ENCODE measurements around the gene KDM6A. TPM values are rescaled to one million over a fixed set of nuclear protein-coding genes. Genes with fewer than 3 reads are reported as not detected.

KDM6A gene
- total and polyA plus RNA-seq, 11 donors, result 4.4 to 27.8 (median 13.9) TPM

DNA sequence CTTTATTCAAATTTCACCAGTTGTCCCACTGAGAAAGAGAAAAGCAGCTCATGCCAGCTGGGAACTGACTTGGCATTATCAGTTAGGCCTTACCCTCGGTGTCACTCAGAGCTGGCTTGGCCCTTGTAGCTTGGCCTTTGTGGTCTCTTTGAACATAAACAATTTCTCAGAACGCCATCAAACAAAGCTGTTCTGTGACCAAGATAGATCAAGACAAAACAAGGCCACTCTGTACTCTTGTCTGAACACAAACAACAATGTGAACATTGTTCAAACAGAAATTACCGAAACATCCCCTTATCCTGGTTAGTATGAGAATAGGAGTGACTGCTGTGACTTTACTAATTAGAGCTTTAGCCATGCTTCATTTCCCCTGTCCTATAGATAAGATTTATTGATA, 270.5 kb downstream of the KDM6A start:
- H3K27ac ChIP-seq, result no peak overlapping the region
- no peaks in the 10 kb centered on the region for H3K36me3 ChIP-seq

DNA sequence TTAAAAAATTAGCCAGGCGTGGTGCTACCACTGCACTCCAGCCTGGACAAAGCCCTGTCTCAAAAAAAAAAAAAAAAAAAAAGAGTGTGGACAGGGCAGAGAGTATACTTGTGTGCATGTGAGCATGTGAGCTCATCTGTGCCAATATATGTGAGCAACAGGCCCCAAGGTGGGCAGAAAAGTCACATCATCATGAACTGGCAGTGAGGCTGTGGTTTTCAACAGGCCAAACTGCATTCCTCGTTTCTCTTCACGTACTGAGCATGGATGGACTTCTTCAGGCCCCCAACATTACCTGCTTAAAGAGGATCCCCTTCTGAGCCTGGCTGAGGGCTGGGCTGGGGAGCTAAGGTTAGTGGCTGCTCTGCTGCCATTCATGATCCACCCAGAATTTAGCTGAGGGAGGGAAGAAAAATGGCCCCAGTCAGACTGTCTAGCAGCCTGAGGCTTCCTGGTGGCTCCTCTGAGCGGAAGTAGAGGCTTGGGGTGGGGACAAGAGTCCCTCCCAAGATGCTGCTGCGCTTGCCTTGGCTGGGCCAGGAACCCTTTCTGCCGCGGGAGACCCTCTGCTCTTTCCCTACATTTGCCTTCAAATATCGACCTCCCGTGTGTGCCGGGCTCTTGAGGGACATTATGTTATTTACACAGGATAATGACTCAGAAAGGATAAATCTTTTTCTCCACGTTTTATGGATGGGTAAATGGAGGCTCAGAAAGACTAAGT, 272.7 kb downstream of the KDM6A start:
- H3K4me3 ChIP-seq, result no peak overlapping the region
- DNase-seq, result no peak
- TF ChIP-seq CTCF (IDR thresholded peaks at IDR 0.05) (no peak), POLR2A (IDR thresholded peaks at IDR 0.05) (no peak)
- no peak overlapping the region for H3K27ac ChIP-seq
- peaks cover 0 to 5% (median 0%) of the 10 kb centered on the region in 9 donors for H3K36me3 ChIP-seq
- intact Hi-C loops (cut with DNase I), result no loop called here
- no peak for ATAC-seq
- peaks cover 0 to 5% (median 0%) of the 10 kb centered on the region in 9 donors for H3K27me3 ChIP-seq
- WGBS, 4 donors, result 73 to 85% (median 80%) methylated on average over 11 of the region's 11 CpGs
- H3K4me1 ChIP-seq, result no peaks in the 10 kb centered on the region
- no peaks in the 10 kb centered on the region for H3K9me3 ChIP-seq

More for the DNA sequence above, 270.5 kb downstream of the KDM6A start:
- H3K27me3 ChIP-seq, result peaks cover 0 to 5% (median 0%) of the 10 kb centered on the region in 9 donors
- DNase-seq, result no peak
- ATAC-seq, result no peak
- H3K4me3 ChIP-seq, result no peak overlapping the region
- intact Hi-C loops (cut with DNase I), result no loop called here
- 71 to 81% (median 77%) methylated on average over 3 of the region's 3 CpGs for WGBS, 4 donors
- TF ChIP-seq POLR2A (IDR thresholded peaks at IDR 0.05), result no peak
- no peak for TF ChIP-seq CTCF (IDR thresholded peaks at IDR 0.05)
- no peaks in the 10 kb centered on the region for H3K9me3 ChIP-seq
- no peaks in the 10 kb centered on the region for H3K4me1 ChIP-seq

GRCh38 chrX:45150821-45151220, 277.8 kb downstream of the KDM6A start:
- 93 to 96% (median 94%) methylated on average over 9 of the region's 9 CpGs for WGBS, 4 donors

DNA sequence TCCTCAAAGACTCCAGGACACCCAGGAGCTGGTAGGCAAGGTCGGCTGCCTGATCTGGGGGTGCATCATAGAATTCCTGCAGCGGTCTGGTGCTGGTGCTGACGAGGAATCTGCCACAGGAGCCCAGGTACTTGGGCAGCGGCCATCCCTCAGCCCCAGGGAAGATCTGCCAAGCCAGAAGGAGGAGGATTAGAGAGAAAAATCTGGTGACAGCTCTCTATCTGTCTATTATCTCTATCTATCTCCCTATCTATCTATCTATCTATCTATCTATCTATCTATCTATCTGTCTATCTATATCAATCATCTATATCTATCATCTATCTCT, 281.0 kb downstream of the KDM6A start:
- H3K9me3 ChIP-seq, result no peaks in the 10 kb centered on the region
- H3K27ac ChIP-seq, result no peak overlapping the region
- peaks cover 0 to 8% (median 0%) of the 10 kb centered on the region in 9 donors for H3K36me3 ChIP-seq
- no peak for DNase-seq
- 77 to 91% (median 89%) methylated on average over 4 of the region's 4 CpGs for WGBS, 4 donors
- intact Hi-C loops (cut with DNase I), result no loop called here
- no peak for ATAC-seq
- H3K4me1 ChIP-seq, result no peaks in the 10 kb centered on the region
- H3K4me3 ChIP-seq, result no peak overlapping the region
- TF ChIP-seq POLR2A (IDR thresholded peaks at IDR 0.05), result no peak
- TF ChIP-seq CTCF (IDR thresholded peaks at IDR 0.05), result no peak
- H3K27me3 ChIP-seq, result no peaks in the 10 kb centered on the region

More at GRCh38 chrX:45150821-45151220, 277.8 kb downstream of the KDM6A start:
- no peak overlapping the region for H3K27ac ChIP-seq
- ATAC-seq, result no peak
- H3K36me3 ChIP-seq, result peaks cover 0 to 8% (median 0%) of the 10 kb centered on the region in 9 donors
- DNase-seq, result no peak
- no peak overlapping the region for H3K4me3 ChIP-seq
- H3K9me3 ChIP-seq, result no peaks in the 10 kb centered on the region
- H3K27me3 ChIP-seq, result peaks cover 0 to 3% (median 0%) of the 10 kb centered on the region in 9 donors
- intact Hi-C loops (cut with DNase I), result no loop called here
- no peaks in the 10 kb centered on the region for H3K4me1 ChIP-seq
- TF ChIP-seq CTCF (IDR thresholded peaks at IDR 0.05) (no peak), POLR2A (IDR thresholded peaks at IDR 0.05) (no peak)
